ENCODE results near the gene ARIH2.

ARIH2 gene

GRCh38 chr3:49020330-49021212 lies 101.9 kb downstream of the ARIH2 start:
- FAIRE-seq: no peak

DNA sequence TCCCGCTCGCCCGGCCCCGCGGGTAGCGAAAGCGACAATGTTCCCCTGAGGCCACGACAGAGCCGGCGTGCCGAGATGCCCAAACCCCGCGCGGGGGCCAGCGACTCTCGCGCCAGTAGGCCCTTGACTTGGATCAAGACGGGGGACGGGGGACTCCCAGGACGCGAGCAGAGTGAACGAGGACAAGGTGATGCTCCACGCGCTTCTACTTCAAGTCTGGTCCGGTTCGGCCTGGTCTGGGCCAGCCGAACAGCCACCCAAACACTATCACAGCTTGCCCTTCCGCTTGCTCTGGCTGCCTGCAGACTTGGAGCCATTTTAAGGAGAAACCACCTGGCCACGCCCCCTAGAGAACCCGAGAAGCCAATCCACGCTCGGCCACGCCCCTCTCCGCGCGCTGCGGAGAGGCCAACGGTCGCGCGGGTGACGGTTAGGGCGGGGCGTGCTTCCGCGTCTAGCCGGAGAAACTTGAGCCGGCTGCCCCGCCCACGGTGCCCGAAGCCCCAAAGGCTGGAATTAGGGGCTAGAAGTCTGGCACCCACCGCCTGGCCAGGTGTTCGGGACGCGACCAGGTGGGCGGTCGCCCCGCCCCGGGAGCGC lies 102.7 kb downstream of the ARIH2 start:
- FAIRE-seq: peak; percentile 82

- FAIRE-seq: no peak
Observed at GRCh38 chr3:49021813-49022687, 103.4 kb downstream of the ARIH2 start, which contains the start of gene NDUFAF3. Gene NDUFAF3, plus strand, starts transcription at chr3:49022121. Its CDS starts 24 bp downstream, at chr3:49022145.

DNA sequence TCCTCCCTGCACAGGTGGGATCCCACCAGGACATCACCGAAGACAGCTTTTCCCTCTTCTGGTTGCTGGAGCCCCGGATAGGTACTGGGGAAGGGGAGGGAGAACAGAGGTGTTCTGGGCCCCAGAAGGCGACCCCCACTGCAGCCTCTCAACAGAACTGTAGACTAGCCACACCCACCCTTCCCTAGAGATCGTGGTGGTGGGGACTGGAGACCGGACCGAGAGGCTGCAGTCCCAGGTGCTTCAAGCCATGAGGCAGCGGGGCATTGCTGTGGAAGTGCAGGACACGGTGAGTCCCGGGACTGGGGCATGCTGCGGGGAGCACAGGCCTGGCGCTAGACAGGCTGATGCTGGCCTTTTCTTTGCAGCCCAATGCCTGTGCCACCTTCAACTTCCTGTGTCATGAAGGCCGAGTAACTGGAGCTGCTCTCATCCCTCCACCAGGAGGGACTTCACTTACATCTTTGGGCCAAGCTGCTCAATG lies 104.1 kb downstream of the ARIH2 start:
- FAIRE-seq: no peak

GRCh38 chr3:49023775-49024174 lies 105.1 kb downstream of the ARIH2 start:
- no peak for FAIRE-seq

DNA sequence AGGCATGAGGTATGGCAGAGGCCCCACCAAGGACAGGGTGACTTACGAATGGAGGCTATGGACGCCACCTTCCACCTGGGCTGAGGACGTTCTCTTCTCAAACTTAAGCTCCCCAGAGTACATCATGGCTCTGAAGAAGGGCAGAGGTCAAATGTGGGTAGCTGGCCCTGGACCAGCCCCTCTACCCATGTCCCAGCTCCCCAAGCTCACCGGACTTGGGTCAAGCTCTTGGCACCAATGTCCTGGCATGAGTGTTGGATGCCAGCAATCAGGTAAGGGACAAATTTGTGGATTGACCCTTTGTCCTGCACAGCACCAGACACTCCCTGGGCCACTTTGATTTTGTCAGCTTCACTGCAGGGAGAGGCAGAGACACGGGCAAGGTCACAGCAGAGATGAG lies 105.8 kb downstream of the ARIH2 start:
- FAIRE-seq: no peak

DNA sequence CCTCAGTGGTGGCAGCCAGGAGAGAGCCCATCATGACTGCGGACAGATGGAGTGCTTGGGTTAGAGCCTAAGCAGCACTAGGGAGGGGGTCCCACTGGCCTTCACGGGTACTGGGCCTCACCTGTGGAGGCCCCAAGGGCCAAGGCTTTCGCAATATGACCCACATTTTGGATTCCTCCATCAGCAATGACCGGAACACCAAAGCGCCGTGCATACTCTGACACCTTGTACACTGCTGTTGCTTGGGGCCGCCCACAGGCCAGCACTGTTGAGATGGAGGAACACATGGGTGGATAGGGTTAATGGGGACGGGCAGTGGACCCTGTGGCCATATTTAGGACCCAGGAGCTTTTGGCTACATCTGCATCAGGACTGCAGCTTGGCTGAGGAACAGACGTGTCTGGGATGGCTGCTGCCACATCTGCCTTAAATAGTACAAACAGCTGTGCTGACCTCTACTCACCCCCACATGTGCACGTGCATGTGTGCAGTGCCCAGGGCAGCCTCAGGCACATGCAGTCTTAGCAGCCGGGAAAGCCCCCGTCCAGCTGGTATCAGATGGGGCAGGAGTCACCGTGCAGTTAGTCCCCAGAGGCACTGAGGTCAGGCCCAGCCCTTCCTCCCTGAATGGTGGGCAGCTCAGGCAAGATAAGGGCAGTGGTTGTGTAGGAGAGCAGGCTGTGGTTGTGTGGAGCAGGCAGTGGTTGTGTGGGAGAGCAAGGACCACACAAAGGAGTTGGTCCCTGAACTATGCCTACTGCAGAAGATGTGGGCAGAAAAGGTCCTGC lies 106.6 kb downstream of the ARIH2 start:
- no peak for FAIRE-seq

GRCh38 chr3:49025793-49026520 lies 107.3 kb downstream of the ARIH2 start:
- no peak for FAIRE-seq

- FAIRE-seq: no peak
Observed at GRCh38 chr3:49026536-49026935, 107.9 kb downstream of the ARIH2 start.

DNA sequence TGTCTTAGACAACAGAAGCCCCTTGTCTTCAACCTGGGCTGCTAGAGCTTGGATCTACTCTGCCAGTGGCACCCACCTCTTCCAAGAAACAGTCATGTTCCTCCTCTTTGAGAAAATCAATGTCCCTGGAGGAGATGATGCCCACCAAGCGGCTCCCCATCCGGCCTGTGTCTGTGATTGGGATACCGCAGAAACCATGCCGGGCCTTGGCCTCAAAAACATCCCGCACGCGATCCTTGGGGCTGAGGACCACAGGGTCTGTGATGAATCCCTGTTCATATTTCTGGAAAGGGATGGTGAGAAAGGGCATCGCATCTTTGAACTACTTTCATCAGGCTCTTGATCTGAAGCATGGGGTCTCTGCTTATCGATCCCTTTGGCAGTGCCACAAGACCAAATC lies 109.0 kb downstream of the ARIH2 start:
- no peak for FAIRE-seq

DNA sequence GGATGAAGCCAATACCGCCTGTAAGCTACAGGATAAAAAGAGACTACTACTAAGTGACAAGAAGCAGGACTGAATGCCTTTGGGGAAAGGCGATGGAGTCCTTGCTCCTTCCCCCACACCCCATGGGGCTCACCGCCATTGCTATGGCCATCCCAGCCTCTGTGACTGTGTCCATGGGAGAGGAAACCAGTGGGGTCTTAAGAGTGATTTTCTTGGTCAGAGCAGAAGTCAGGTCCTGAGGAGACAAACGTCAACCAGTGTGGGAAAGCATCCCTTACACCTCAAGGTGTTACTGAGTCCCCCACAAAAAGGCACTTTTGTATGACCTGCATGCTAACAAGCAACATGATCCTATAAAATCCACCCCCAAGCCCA lies 109.6 kb downstream of the ARIH2 start:
- no peak for FAIRE-seq

DNA sequence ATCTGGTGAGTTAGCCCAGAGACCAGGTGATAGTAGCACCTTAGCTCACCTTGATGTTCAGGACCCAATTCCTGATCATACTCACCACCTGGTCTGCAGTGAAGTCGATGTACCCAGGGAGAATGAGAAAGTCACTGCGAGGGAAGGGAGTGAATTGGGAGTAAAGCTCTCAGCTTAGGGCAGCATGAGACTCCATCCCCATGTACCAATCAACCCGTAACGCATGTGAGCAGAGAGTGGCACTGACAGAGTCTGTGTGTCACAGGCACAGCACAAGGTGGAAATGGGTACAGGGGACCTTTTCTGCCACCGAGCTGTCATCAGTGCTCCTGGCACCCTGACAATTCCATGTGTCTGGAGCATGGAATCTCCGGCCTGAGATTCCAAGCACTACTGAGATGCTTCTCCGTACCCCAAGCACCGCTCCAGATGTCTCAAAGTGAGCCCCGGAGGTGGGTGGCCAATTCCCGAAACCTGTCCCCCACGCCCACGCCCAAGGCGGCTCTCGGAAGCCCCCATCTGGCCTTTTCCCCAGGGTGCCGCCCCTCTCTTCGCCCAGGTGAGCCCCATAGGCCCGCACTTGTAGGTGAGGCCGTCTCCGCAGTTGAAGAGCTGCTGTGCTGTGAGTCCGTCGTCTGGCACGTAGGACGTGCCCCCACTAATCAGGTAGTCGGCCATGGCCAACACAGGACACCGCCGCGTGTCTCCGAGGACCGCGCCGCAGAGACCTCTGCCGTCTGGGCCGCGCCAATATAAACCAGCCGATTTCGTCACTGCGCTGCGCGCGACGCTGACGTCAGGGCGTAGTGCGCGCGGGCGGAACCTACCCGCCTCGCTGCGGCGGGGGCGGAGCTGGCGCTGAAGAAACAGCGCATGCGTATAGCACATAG lies 110.3 kb downstream of the ARIH2 start, which contains the start of gene IMPDH2:
Gene IMPDH2 (minus strand): TSS at position 726 of the 890 bp plus-strand sequence. CDS start 48 bp downstream, at position 678.
- FAIRE-seq: no peak

DNA sequence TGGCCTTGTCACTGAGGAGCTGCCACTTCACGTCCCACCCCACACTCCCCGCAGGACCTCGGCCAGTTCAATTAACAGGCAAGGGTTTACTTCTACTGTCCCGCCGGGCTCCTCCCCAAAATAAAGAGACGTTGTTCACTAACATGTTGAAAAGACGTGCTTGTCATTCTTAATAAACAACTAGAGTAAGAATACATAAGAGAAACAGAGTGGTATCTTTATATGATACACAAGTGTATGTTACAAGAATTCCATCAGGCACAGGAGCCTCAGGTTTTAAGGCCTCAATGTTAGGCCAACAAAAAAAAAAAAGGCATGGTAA lies 110.9 kb downstream of the ARIH2 start:
- no peak for FAIRE-seq

- FAIRE-seq: no peak
Observed at GRCh38 chr3:49030321-49030720, 111.7 kb downstream of the ARIH2 start.

GRCh38 chr3:49032646-49033304 lies 114.1 kb downstream of the ARIH2 start:
- FAIRE-seq: no peak

DNA sequence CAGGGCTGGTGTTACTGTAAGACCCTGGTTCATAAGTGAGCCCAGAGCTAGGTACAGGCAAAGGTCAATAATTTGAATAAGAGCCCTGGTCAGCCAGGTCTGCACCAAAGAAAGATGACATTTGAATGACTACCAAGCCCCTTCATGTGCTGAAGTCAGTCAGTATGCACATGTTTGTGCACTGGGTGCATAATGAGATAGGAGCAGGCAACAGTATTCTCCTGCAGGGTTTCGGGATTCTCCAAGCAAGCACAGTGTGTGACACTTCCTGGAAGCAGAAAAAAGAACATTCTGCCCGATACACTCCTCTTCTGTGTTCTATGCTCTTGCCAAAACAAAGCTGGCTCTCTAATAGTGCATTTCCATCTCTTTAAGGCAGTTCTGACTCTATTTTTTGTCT lies 116.0 kb downstream of the ARIH2 start:
- FAIRE-seq: no peak

GRCh38 chr3:49035281-49035680 lies 116.6 kb downstream of the ARIH2 start:
- no peak for FAIRE-seq

Data from TTC549 (cell line).